Fibroblast of lung (primary cell): Measurements from ENCODE around the gene MEIS2. TPM values are rescaled to one million over a fixed set of nuclear protein-coding genes. Genes with fewer than 3 reads are reported as not detected.

ENCODE experiments used
- DNase-seq, 2 donors: peaks; one replicate each; pipeline versions ENCODE4 v3.0.0 to v3.0.0-alpha.2; 2010; ENCODE audit warnings: low read depth in 2 of 2
- H2AFZ ChIP-seq: 2 replicates; pipeline ENCODE4 v1.5.1; 2012; ENCODE audit warnings: low read length, control low read depth, inconsistent platforms
- H3K27ac ChIP-seq: 2 replicates; pipeline ENCODE4 v1.5.1; 2011; ENCODE audit warnings: low read length, control low read depth; ENCODE audit not compliant: insufficient read depth
- H3K27me3 ChIP-seq: 2 replicates; pipeline ENCODE4 v1.5.1; 2011; ENCODE audit warnings: mild to moderate bottlenecking, low read length; ENCODE audit not compliant: control insufficient read depth, insufficient read depth
- H3K36me3 ChIP-seq: 2 replicates; pipeline ENCODE4 v1.5.1; 2011; ENCODE audit warnings: low read length; ENCODE audit not compliant: control insufficient read depth, insufficient read depth
- H3K4me1 ChIP-seq: 2 replicates; pipeline ENCODE4 v1.5.1; 2011; ENCODE audit warnings: low read length; ENCODE audit not compliant: control insufficient read depth, insufficient read depth; ENCODE audit errors: extremely low read depth
- H3K4me2 ChIP-seq: 2 replicates; pipeline ENCODE4 v1.5.1; 2011; ENCODE audit warnings: low read length, control low read depth; ENCODE audit not compliant: insufficient read depth; ENCODE audit errors: extremely low read depth
- H3K4me3 ChIP-seq, 4 experiments: fragments of 200-600 bp in 1 of 4; sonication (generic) in 1 of 4; replicated peaks in 1 of 4; 2 replicates each; pipeline ENCODE4 v1.5.1; 2011 to 2016; ENCODE audit warnings: low read length in 4 of 4, low read depth in 3 of 4, mild to moderate bottlenecking in 3 of 4, control low read depth in 2 of 4, inconsistent platforms in 1 of 4, mixed read lengths in 1 of 4; ENCODE audit not compliant: insufficient read depth in 1 of 4; ENCODE audit errors: control extremely low read depth in 1 of 4
- H3K79me2 ChIP-seq: 2 replicates; pipeline ENCODE4 v1.5.1; 2012; ENCODE audit warnings: mild to moderate bottlenecking, low read length, inconsistent platforms; ENCODE audit not compliant: control insufficient read depth, insufficient read depth
- H3K9ac ChIP-seq: 2 replicates; pipeline ENCODE4 v1.5.1; 2011; ENCODE audit warnings: mild to moderate bottlenecking, low read length, control low read depth; ENCODE audit not compliant: insufficient read depth
- H3K9me3 ChIP-seq: 2 replicates; pipeline ENCODE4 v1.5.1; 2012; ENCODE audit warnings: low read depth, low read length; ENCODE audit not compliant: control insufficient read depth, insufficient read depth
- H4K20me1 ChIP-seq: 2 replicates; pipeline ENCODE4 v1.5.1; 2011; ENCODE audit warnings: low read length; ENCODE audit not compliant: control insufficient read depth, insufficient read depth; ENCODE audit errors: extremely low read depth
- EZH2 ChIP-seq: IDR thresholded peaks from 2 replicates; pipeline ENCODE4 v1.5.1; 2012; ENCODE audit warnings: low read length, control low read depth, mild to moderate bottlenecking; ENCODE audit errors: missing control alignments
- polyA plus RNA-seq, 2 donors: library from polyadenylated mRNA; depleted of rRNA in 1 of 2; stranded (reverse) in 1 of 2; unstranded in 1 of 2; fragments of >200 nt; gene quantifications; 2 replicates each; pipeline ENCODE4 v1.2.1, GENCODE V29; 2011 to 2012; ENCODE audit warnings: missing spikeins in 1 of 2
- total RNA-seq: library from RNA; depleted of rRNA; stranded (reverse); fragments of >200 nt; gene quantifications from 2 replicates; pipeline ENCODE4 v1.2.1, GENCODE V29; 2014
- TF ChIP-seq, protein P1 (sequence below), 2 donors: IDR thresholded peaks in 1 of 2; conservative IDR thresholded peaks in 1 of 2; 1 replicate in 1 of 2; 2 replicates in 1 of 2; pipeline ENCODE4 v1.5.1; 2011 to 2012; ENCODE audit warnings: low read length in 2 of 2, control low read depth in 1 of 2, inconsistent platforms in 1 of 2, low read depth in 1 of 2, mild to moderate bottlenecking in 1 of 2

MEIS2 gene
- total and polyA plus RNA-seq, 2 donors (not counting 1 experiment from before 2014, with no cell fraction given): 31.0 to 37.1 TPM

DNA sequence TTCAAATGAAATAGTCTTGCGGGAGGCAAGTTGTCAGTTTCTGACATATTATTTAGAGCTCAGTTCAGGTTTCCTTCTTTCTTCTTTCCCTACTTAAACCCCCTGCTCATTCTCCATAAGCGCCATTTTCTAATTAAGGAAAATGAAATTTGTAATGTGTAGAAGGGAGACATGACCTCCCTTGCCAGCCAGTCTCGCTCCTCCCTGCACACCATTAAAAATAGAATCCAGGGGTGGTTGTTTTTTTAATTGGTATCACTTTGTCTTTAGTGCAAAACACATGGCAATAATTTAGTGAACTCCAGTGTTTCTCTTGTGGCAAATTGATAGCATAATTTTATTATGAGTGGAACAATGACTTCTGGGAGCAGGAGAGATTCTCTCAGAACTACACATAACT, 160.1 kb downstream of the MEIS2 start:
- H4K20me1 ChIP-seq: no peaks in the 10 kb centered on the region
- TF ChIP-seq, protein P1, sequence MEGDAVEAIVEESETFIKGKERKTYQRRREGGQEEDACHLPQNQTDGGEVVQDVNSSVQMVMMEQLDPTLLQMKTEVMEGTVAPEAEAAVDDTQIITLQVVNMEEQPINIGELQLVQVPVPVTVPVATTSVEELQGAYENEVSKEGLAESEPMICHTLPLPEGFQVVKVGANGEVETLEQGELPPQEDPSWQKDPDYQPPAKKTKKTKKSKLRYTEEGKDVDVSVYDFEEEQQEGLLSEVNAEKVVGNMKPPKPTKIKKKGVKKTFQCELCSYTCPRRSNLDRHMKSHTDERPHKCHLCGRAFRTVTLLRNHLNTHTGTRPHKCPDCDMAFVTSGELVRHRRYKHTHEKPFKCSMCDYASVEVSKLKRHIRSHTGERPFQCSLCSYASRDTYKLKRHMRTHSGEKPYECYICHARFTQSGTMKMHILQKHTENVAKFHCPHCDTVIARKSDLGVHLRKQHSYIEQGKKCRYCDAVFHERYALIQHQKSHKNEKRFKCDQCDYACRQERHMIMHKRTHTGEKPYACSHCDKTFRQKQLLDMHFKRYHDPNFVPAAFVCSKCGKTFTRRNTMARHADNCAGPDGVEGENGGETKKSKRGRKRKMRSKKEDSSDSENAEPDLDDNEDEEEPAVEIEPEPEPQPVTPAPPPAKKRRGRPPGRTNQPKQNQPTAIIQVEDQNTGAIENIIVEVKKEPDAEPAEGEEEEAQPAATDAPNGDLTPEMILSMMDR (conservative IDR thresholded peaks at IDR 0.05 in 1 of 2, IDR thresholded peaks at IDR 0.05 in 1 of 2; ENCODE audit: low read depth in 1 of 2, low read length in 2 of 2): no peak
- no peak for TF ChIP-seq EZH2
- no peak overlapping the region for H3K27ac ChIP-seq
- H3K4me1 ChIP-seq: no peaks in the 10 kb centered on the region
- no peaks in the 10 kb centered on the region for H3K79me2 ChIP-seq
- H3K9ac ChIP-seq: no peak overlapping the region
- H2AFZ ChIP-seq: no peak overlapping the region
- no peaks in the 10 kb centered on the region for H3K36me3 ChIP-seq
- H3K9me3 ChIP-seq: no peaks in the 10 kb centered on the region
- no peaks in the 10 kb centered on the region for H3K27me3 ChIP-seq
- no peak overlapping the region for H3K4me2 ChIP-seq
- H3K4me3 ChIP-seq: no peak overlapping the region
- DNase-seq: no peak

DNA sequence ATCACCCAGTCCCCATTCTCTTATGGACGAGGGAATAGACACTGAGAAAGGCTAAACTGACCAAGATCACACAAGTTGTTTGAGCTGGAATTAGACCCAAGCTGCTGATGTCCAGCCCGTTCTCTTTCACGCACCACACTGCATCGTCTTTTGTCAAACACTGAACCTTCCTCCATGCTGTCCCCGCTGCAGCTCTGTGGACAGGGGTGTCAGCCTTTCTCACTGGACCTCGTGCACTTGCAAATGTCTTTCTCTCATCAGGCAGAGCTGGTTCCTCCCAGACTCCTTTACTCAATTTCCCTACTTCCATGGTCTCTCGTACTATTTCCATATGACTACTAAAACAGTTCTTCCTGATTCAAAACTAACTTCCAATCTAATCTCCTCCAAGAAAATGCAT, 161.6 kb downstream of the MEIS2 start:
- Histone ChIP-seq H3K9ac (no peak overlapping the region), H3K4me2 (no peak overlapping the region), H3K4me1 (no peaks in the 10 kb centered on the region), H3K79me2 (no peaks in the 10 kb centered on the region), H3K9me3 (no peaks in the 10 kb centered on the region), H3K27ac (no peak overlapping the region), H3K36me3 (no peaks in the 10 kb centered on the region), H3K4me3 (no peak overlapping the region), H4K20me1 (no peaks in the 10 kb centered on the region), H3K27me3 (no peaks in the 10 kb centered on the region), H2AFZ (no peak overlapping the region)
- TF ChIP-seq EZH2: no peak
- TF ChIP-seq, protein P1 (conservative IDR thresholded peaks at IDR 0.05 in 1 of 2, IDR thresholded peaks at IDR 0.05 in 1 of 2; ENCODE audit: low read depth in 1 of 2, low read length in 2 of 2): no peak
- no peak for DNase-seq

DNA sequence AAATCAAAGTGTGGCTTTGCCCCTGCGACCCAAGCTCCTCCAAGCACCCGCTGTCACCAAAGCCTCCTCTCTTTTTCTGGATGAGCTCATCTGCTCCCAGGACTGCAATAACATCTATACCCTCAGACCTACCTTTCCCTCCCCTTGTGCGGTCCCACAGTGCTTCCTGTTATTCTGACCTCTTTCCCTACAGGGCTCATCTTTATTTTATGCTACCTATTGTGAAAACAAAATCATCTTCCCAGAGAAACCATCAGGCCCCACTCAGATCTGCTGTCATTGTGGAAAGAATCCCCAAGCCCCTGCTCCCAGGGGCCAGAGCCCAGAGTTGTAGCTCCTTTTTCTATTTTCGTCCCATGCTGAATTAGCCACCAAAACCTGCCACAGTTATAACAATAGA, 162.2 kb downstream of the MEIS2 start:
- H3K79me2 ChIP-seq: no peaks in the 10 kb centered on the region
- no peak overlapping the region for H3K9ac ChIP-seq
- H4K20me1 ChIP-seq: no peaks in the 10 kb centered on the region
- no peak overlapping the region for H2AFZ ChIP-seq
- no peak overlapping the region for H3K4me3 ChIP-seq
- H3K27me3 ChIP-seq: no peaks in the 10 kb centered on the region
- DNase-seq: no peak
- H3K36me3 ChIP-seq: no peaks in the 10 kb centered on the region
- H3K27ac ChIP-seq: no peak overlapping the region
- H3K9me3 ChIP-seq: no peaks in the 10 kb centered on the region
- no peaks in the 10 kb centered on the region for H3K4me1 ChIP-seq
- H3K4me2 ChIP-seq: no peak overlapping the region
- no peak for TF ChIP-seq EZH2
- TF ChIP-seq, protein P1 (conservative IDR thresholded peaks at IDR 0.05 in 1 of 2, IDR thresholded peaks at IDR 0.05 in 1 of 2; ENCODE audit: low read depth in 1 of 2, low read length in 2 of 2): no peak
